SHP77 treated with DMSO at 0.1 percent for 48 hours (cell line): Measurements from ENCODE around the gene SNN.

Experiments
- DNase-seq: peaks from one replicate; lab custom pipeline; 2025; lab: John Stamatoyannopoulos, UW

Gene SNN

DNA sequence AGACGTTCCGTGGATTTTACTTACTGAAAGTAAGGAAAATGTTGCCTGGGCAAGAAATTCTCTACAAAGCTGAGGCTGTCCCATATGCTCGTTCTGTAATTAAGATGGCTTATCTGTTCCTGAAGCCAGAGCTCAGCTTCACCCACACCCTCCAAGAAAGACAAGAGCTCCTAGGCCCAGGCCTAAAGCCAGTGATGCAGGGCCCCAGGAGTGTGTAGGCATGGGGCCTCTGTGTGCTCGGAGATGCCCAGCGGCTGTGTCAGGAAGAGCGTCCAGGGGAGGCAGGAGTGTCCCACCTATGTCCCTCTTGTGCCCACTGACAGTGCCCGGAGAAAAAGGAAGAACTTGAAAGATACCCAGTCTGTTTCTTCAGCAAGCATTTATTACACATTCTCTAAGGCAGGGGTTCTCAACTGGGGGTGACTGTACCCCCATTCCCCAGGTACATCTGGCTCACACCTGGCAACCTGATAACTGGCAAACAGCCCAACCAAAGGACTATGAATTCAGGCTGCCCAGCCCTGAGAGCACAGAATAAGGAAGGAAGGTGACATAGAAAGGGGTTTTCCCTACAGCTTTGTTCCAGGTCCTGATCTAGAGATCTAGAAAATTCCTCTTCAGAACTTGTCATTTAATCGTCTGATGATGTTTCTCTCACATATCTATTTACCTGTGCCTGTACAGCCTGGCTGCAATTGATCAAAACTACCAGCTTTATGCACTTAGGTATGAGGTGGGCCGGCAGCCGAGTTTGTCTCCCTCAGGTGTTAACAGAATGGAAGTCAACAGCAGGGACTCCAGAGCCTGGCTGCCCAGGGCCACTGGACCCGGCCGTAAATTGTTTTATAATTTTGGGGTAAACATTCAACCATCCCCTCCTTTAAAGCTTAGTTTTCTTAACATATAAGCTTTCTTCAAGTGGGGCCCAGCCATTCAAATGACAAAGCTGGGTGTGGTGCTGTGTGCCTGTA lies 12.0 kb downstream of the SNN start:
- no peak for DNase-seq

DNA sequence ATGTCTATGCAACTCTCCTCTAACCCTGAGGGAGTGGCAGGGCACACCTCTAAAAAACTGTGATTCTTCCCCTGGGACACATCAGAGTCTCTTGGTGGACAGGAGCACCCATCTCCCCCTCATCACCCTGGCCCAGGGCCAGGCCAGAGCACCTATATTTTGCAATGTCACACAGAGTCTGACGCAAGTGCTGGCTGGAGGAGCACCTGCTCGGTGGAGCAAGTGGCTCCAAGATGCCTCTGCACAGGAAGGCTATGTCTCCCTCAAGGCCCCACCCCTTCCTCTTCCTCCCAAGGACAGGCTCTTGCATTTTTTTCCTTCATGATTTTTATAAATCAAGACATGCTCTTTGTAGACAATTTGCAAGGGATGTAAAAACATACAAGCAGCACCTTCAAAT lies 13.3 kb downstream of the SNN start:
- peak; percentile 12 for DNase-seq

DNA sequence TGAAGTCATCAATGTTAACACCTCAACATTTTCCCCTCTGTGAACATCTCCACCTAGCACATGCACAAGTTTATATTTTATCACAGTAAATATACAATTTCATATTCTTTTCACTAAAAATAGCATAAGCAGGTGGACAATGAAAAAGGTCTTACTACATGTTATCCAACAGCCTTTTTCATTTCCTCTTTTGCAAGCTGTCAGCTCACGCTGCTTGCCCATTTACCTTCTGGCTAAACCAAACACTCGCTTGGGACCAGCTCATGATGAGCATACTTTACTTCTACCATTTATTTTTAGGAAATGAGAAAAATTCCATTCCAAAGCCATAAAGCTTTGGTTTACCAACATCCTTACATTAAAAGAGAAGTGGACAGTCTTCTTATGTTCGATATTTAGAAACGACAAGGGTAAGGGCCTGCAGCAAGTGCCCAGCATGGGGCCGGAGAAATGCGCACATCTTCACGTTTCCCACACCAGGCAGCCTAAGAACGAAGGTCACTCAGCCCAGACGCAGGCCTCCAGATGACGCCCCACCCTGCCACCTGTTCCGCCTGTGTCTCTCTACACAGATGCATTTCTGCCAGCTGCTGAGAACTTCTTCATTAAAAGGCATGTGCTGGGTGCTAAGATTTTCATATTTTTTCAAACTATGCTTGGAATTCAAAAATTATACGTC lies 13.9 kb downstream of the SNN start:
- no peak for DNase-seq

DNA sequence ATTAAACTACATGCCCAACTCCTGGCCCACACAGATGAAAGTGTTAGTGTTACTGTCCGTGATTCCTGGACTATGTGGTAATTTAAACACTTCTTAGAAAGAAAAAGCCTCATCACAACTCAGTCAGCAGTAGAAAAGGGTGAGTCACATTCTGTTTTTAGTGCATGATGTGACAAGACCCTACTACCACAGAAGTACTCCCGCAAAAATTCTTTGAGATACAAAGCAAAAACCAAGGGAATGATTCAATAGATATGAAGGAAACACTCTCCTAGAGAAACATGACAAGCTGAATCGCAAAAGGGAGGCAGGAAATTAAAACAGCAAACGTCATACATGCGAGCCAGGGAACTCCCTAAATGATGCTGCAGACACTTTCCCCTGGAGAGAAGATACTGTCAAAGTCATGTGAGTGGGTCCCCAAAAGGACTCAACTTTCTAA lies 14.4 kb downstream of the SNN start:
- DNase-seq, result no peak

DNA sequence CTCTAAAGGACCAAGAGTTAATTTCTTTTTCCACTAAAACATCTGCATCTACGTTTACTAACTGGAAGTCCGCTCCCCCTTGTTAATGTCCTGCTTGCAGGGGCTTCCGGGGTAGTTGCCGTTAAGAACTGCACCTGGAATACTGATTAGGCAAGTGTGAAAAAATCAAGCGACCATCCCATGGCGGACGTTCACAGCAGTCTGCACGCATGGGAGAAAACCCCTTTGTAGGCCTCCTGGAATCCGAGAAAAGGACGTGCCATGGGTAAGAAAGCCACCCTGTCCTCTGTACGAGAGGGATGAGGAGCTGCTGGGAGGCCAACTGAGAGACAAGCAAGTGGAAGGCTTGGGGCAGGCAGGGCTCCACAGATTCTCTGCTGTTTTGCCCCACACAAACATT lies 14.9 kb downstream of the SNN start:
- DNase-seq, result no peak

DNA sequence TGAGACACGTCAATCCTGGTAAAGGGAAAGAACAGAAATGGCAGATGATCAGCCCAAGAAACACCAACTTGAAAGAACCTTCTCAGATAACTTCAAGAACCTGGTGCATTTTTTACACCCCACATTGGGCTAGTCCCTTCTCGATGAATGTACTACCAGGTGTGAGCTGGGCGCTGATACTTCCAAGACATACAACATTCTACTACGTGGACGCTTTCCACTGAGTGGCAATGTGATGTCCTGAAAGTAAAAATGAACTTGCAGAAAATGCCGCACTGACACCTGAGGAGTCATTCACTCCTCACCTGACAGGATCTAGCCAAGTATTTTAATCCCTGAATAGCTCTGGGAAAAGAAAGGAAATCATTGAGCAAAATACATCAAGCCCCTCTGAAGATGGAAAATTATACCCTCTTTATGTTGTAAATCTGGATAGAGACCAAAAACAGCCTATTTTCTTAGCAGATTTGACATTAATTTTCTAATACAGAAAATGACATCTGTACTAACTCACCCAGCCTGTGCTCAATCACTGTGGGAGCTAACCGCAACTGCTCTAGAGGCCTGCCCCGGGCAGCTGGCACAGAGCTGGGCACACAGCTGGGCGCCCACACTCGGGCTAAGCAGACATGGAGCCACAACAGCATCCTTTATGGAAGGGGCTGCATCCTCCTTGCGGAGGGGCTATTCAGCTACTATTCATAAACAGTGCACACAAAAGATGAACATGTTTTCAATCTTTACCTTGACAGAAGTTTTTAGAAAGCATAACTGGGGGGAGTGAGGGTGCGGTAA lies 16.2 kb downstream of the SNN start:
- no peak for DNase-seq

DNA sequence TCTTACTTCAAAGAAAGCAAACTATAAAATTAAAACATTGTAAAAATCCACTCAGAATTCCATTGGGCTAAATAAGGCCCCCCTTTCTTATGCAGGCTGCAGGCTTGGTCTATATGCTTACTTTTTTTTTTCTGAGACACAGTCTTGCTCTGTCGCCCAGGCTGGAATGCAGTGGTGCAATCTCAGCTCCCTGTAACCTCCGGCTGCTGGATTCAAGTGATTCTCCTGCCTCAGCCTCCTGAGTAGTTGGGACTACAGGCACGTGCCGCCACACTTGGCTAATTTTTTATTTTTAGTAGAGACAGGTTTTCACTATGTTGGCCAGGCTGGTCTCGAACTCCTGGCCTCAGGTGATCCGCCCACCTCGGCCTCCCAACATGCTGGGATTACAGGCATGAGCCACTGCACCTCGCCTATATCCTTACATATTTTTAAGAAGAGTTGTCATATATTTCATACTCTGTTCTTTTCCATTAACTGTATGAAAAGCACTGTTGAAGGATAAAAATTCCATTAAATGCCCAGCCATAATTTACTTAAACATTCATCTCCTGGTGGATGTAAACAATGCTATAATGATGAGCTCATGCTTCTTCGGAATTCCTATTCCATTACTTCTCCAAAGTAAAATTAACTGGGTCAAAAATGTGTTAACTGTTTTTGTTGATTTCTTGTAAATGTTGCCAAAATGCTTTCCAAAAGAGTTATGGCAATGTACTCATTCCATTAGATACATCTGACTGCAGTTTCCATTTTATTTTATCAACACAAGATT lies 17.8 kb downstream of the SNN start:
- DNase-seq, result no peak

DNA sequence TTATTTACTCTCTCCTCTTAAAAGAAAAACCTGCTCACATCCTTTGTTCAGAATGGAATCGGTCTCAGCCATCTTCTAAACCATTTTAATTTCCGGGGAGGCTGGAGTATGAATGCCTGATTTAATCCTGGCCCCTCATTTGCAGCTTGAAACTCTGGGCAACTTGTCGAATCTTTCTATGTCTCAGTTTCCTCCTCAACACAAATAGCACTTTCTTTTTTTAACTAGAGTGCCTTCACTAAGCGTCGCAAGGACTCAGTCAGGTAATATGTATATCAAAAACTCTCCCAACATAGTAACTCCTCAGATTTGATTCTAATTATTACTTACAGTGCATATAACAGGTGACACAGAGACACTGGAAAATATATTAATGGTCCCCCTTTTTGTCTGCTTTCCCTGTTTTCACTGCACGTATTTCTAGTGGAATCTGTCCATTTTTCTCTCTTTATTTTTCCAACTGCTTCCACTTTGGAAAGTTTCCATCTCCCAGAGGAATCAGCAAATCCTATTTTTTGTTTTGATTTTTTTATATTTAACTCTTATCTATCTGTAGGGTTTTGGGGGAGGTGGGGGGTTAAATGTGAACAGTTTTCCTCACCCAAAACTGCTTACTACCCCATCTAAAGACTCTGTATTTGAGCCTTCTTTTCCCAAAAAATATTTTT lies 18.6 kb downstream of the SNN start:
- no peak for DNase-seq

DNA sequence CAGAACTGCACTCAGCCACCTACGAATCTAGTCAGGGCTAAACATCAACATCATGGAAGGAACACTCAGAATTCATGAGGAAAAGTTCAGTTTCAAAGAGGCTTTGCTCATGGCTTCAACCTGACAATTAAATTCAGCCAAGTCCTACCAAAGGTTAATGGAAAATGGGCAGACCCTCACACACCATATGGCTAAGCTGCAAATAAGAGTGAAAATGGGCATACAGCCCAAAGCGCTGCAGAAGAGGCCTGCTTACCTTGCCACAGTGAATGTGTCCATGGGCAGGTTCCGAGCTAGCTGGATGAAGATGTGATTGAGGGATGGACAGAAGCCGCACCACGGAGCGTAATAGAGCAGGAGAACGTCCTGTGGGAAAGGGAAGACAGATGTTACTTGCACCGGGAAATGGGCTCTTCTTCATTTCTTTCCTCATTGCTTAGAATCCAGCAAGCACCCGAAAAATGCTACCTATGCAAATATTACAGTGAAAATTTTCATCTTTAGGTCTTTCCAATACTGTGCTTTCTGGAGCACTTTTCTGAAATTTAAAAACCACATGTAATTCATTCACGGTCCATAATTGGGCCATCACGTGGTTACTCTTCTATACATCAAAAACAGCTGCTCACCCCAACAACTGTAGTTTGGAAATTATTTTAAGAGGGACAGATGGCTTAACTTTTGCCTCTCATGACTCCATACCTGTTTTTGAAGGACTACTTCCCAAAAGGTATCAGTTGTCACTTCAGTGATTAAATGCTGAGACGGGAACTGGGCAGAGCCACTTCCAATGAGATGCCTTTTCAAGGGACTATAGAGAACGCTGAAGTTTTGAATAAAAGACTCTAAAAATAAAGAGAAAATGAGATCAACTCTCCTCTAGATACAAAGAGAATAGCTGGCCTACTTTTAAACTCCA lies 19.6 kb downstream of the SNN start:
- no peak for DNase-seq

DNA sequence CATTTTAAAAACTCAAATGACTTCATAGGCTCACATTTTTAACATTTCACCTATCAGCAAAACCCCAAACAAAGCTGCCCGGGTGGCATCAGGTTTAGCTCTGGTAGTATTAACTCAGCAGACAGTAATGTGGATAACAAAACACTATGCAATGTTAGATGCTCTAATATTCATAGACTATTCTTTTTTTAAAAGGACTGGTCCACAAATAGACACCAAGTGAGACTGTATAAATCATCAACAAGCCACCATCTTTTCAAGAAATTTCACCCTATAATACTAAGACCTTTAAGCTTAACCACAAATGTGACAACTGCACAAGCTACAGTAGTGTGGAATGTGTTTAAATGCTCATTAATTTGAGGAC lies 20.2 kb downstream of the SNN start:
- DNase-seq, result no peak

DNA sequence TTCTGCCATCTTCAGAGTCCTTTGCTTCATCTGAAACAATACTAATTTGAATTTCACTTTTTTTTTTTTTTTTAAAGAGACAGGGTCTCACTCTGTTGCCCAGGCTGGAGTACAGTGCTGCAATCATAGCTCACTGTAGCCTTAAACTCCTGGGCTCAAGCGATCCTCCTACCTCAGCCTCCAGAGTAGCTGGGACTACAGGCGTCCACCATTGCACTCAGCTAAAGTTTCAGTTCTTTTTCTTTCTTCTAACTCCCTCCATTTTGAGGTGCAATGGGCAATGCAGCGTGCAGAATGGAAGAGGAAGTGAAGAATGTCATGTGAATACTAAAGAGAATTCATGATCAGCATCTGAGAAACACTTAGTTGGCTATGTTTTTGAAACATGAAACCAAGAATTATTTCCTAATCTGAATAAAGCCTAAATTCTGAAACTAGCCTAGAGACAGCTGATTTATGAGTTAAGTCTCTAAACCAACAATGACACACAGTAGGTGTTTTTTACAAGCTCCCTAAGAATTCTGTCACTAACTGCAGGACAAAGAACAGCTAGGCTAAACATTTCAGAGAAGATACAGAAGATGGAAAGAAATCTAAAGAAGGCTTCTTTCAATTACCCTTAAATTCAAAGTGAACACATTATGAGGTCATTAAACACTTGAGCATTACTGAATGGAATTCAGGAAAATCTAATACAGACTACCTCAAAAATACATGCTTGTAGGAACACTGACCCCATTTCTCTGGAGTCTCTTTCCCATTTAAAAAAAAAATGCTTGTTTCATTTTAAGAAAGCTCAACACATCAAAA lies 21.0 kb downstream of the SNN start:
- no peak for DNase-seq

DNA sequence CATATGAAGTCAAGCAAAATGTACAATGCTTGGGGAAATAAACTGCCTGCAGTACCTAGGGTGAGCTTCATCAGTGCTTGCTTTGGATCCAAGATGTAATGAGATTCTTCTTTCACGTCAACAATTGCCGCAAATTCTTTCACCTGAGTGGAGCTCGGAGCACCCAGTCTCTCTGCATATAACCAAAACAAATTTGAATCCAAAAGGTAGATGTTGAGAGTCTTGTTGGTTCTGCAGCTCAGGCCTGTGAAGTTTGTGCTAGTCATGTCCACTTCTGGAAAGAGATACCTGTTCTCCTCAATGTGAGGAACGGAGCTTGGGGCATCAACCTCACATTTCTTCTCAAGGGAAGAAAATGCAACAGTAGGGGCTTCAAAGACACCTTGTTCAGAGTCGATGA lies 23.0 kb downstream of the SNN start:
- DNase-seq, result no peak

DNA sequence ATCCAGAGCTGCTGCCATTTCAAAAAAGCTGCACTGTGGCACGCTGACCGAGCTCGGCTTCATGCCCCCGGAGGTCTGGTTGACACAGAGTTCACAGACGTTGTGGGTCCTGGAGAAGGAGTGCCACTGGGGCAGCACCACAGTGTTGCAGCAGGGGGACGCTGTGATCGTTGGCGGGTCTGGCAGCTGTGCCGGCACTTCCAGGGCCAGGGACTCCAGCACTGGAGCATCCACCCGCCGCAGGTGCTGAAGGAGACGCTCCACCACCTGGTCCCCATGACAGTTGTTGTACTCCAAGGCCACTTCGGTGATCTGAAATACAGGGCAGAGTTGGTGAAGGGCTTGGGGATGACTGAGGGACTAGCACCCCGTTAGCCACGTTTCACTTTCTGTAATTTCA lies 23.5 kb downstream of the SNN start:
- no peak for DNase-seq

DNA sequence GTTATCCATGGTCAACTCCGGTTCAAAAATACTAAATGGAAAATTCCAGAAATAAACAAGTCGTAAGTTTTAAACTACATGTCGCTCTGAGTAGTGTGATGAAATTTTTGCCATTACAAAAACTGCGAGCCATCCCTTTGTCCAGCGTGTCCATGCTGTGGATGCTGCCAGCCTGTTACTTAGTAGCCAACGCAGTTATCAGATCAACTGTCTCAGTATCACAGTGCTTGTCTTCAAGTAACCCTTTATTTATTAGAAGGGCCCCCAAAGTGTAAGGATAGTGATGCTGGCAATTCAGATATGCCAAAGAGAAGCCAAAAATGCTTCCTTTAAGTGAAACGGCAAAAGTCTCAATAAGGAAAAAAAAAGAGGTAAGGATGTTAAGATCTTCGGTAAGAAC lies 23.9 kb downstream of the SNN start:
- DNase-seq, result no peak

DNA sequence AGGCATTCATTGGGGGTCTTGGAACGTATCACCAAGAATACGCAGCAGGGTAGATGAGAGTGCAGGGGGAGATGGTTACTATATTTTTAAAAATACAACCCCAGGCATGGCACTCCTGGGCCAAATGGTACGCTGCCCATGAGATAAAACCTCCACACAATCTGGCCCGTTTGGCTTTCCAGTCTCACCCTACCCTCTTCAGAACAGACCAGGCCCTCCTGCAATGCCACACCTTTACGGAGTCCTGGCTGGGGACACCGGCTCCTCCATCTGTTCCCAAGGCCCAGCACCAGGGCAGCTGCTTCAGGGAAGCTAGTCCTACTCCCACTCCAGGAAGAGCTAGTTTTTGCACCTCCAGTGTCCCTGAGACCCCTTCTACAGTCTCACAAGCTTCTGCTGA lies 24.4 kb downstream of the SNN start:
- no peak for DNase-seq

DNA sequence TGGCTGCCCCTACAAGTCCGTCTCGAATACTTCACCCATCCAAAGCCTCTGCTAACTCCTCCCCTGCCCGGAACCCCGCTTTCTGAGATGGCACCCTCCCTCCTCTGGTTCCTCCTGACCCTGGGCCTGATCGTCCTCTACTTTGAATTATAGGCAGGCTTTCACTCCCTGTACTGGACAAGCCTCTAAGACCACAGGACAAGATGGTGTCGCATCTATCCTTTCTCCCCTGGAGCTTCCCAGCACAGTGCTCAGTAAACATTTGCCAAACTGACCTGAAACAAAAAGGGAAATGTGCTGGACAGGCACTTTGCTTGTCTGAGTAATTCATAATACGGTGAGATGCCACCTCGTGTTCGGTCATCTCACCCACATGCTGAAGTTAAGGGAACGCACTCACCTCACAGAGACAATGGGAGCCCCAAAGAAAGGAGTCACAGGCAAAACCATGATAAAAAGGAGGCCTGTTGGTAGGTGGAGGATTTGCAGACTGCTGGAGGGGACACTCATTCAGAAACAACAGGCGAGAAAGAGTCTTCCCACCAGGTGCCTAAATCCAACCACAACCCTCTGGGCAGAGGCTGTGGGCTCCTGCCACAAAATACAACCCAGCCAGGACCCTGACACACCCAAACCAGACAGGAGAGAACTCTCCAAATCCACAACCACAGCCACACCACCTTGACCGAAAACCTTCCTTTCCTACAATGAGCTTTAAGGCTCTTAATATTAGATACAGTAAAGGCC lies 28.2 kb downstream of the SNN start:
- no peak for DNase-seq

DNA sequence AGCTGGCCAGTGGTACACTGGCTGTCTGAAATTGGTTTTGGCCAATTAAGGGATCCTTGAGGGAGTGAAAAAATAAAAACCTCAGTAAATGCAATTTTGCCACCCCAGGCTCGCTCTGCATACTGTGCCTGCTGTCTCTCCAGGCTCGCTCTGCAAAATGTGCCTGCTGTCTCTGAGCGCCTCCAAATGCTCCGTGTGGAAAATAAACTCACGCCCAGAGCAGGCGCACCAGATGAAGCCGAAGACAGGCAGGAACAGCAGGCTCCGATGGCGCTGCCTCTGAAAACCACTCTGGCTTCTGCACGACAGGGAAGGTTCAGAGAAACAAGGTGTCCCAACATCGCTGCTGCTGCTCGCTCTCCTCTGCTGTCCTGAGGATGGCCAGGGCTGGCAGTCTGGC lies 29.1 kb downstream of the SNN start:
- DNase-seq, result no peak

DNA sequence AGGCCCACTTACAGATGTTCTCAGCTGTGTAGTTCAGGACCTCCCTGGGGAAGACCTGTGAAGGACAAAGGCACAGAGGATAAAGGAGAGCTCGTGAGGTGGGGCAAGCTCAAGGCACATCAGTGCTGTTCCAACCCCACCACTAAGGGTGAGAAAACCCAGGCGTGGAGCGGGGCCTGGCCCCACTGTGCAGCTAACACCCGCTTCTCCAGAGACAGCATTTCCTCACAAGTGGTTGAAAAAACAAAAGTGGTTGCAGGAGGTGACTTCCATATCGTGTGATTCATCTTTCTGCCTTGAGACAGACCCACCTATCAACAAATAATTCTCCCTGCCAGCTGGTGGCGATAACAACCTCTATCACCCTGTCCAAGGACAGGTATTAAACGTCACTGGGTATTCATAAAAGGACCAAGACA lies 30.0 kb downstream of the SNN start:
- DNase-seq, result no peak
